ENCODE results near the gene AKT3. TPM values are rescaled to one million over a fixed set of nuclear protein-coding genes. Genes with fewer than 3 reads are reported as not detected.

AKT3 gene
- total and polyA plus RNA-seq, 2 of the 8 experiments (the other 6 are each of a cell fraction or from before 2014, with no cell fraction given), result 6.0 to 36.4 TPM

- FAIRE-seq (peak; percentile 81), DNase-seq (ENCODE audit: low read depth in 1 of 2, low spot score in 2 of 2) (no peak)
- no peak overlapping the region for H2AK5ac ChIP-seq (ENCODE audit: low read depth, low read length)
- H3K27me3 ChIP-seq (replicated peaks in 1 of 4; ENCODE audit: control insufficient read depth in 3 of 4, extremely low read depth in 1 of 4, insufficient read depth in 3 of 4, low read length in 3 of 4), result no peaks in the 10 kb centered on the region
- no peak overlapping the region for H2BK12ac ChIP-seq (ENCODE audit: low read depth, low read length)
- no peak overlapping the region for H4K8ac ChIP-seq (ENCODE audit: extremely low read depth, insufficient read depth, low read length)
- peaks cover 0 to 3% (median 1%) of the 10 kb centered on the region in 4 experiments; a peak in 2 of 8 replicates for H3K36me3 ChIP-seq (ENCODE audit: control insufficient read depth in 2 of 4, insufficient read depth in 4 of 4, low read length in 3 of 4)
- H3K27ac ChIP-seq (ENCODE audit: low read depth, low read length), result peak overlapping the region; percentile 66; the same call in 1 of the 2 replicates
- H3K4ac ChIP-seq (replicated peaks; ENCODE audit: insufficient read length, low read depth, low read length), result no peak overlapping the region
- H3K56ac ChIP-seq (replicated peaks; ENCODE audit: insufficient read length, low read depth, low read length), result no peak overlapping the region
- ChIA-PET CTCF (ENCODE audit: partially characterized antibody) (interaction anchor here (0.6 to 1.8 kb wide), 7 partner anchors 9 to 399 kb away, joined by 3 to 14 read pairs (median 3); no protein-coding TSS in a partner anchor), POLR2A (ENCODE audit: partially characterized antibody) (interaction anchor here (1.1 to 1.2 kb wide), 2 partner anchors 10 to 109 kb away, joined by 3 to 7 read pairs; no protein-coding TSS in a partner anchor)
- H3K4me1 ChIP-seq (replicated peaks in 1 of 4; ENCODE audit: control insufficient read depth in 3 of 4, insufficient read depth in 4 of 4, low read length in 3 of 4), result peaks cover 3 to 22% (median 16%) of the 10 kb centered on the region in 4 experiments; a peak in 6 of 7 replicates
- no peak overlapping the region for H3K14ac ChIP-seq (ENCODE audit: insufficient read length)
- H3K4me3 ChIP-seq (ENCODE audit: extremely low read depth in 1 of 4, insufficient read depth in 2 of 4, low read depth in 3 of 4, low read length in 4 of 4), result peak overlapping the region in 1 of 4 experiments; percentile 19; a peak in 1 of 8 replicates
- H3K23ac ChIP-seq (ENCODE audit: insufficient read length), result no peak overlapping the region
- peak overlapping the region; percentile 18 for H2BK120ac ChIP-seq (replicated peaks; ENCODE audit: low read depth, low read length)
- H2BK15ac ChIP-seq (ENCODE audit: low read length), result no peak overlapping the region
- H3K4me2 ChIP-seq (ENCODE audit: insufficient read depth in 1 of 2, low read depth in 2 of 2, low read length in 2 of 2), result peak overlapping the region; percentile 16 to 37
- H3K79me1 ChIP-seq (ENCODE audit: low read depth, low read length), result no peaks in the 10 kb centered on the region
- WGBS, 2 experiments (ENCODE audit: extremely low coverage in 1 of 2, insufficient coverage in 1 of 2, insufficient read length in 1 of 2, insufficient replicate concordance in 2 of 2, low coverage in 1 of 2, low lambda C conversion rate in 2 of 2, missing lambda C conversion rate in 1 of 2), result 61% methylated on average over 2 of the region's 2 CpGs; no CpG with 5 or more reads in 1 of the 2 experiments
- H4K91ac ChIP-seq (replicated peaks; ENCODE audit: insufficient read length, low read length), result peak overlapping the region; percentile 66
- H2BK20ac ChIP-seq (ENCODE audit: low read length), result 0 out of 2 replicates have a peak overlapping the region, but pooled peaks have one; percentile 10
- H4K5ac ChIP-seq (ENCODE audit: insufficient read length, low read depth, low read length), result no peak overlapping the region
- H3K79me2 ChIP-seq (ENCODE audit: control insufficient read depth in 1 of 2, insufficient read depth in 2 of 2, low read length in 2 of 2), result no peaks in the 10 kb centered on the region; a peak in 1 of 4 replicates
- no peaks in the 10 kb centered on the region for H3K23me2 ChIP-seq (ENCODE audit: low read depth, low read length)
- no peaks in the 10 kb centered on the region for H3K9me3 ChIP-seq (ENCODE audit: insufficient read depth in 2 of 2, low read depth in 1 of 2, low read length in 1 of 2)
- H2AFZ ChIP-seq (ENCODE audit: low read length), result no peak overlapping the region
- H3K18ac ChIP-seq (ENCODE audit: extremely low read depth, low read length), result no peak overlapping the region
- H3K9ac ChIP-seq (replicated peaks in 1 of 4; ENCODE audit: extremely low read depth in 1 of 4, low read depth in 3 of 4, low read length in 3 of 4), result 0 out of 7 replicates have a peak overlapping the region, but pooled peaks of 1 of the 4 experiments have one; percentile 17
- no peak overlapping the region; the same call in 1 of the 2 replicates for H2BK5ac ChIP-seq (ENCODE audit: low read depth, low read length)
- H4K20me1 ChIP-seq (replicated peaks in 1 of 2; ENCODE audit: control insufficient read depth in 1 of 2, insufficient read depth in 2 of 2, low read length in 2 of 2), result no peaks in the 10 kb centered on the region
- no peak for TF ChIP-seq KDM4A (IDR thresholded peaks at IDR 0.05; ENCODE audit: low read depth, low read length, severe bottlenecking)
- TF ChIP-seq SP4 (IDR thresholded peaks at IDR 0.05; ENCODE audit: low read length), result no peak
- no peak for TF ChIP-seq ATF2 (IDR thresholded peaks at IDR 0.05; ENCODE audit: low read length)
- TF ChIP-seq TAF1 (IDR thresholded peaks at IDR 0.05; ENCODE audit: low read depth, low read length), result no peak
- no peak for TF ChIP-seq EZH2 (IDR thresholded peaks at IDR 0.05; ENCODE audit: low read depth, low read length, severe bottlenecking)
- TF ChIP-seq RBBP5 (IDR thresholded peaks at IDR 0.05; ENCODE audit: borderline replicate concordance, low read depth, low read length), result no peak
- 0 out of 2 replicates have a peak, but pooled peaks have one; percentile 39 for TF ChIP-seq POU5F1 (IDR thresholded peaks at IDR 0.05; ENCODE audit: low read depth, low read length)
- no peak for TF ChIP-seq EGR1 (IDR thresholded peaks at IDR 0.05; ENCODE audit: borderline replicate concordance, low read depth, low read length)
- no peak for TF ChIP-seq SIX5 (IDR thresholded peaks at IDR 0.05; ENCODE audit: low read depth, low read length)
- no peak for TF ChIP-seq JUND (IDR thresholded peaks at IDR 0.05; ENCODE audit: low read length)
Measured at GRCh38 chr1:243740255-243740999, 109.6 kb downstream of the AKT3 start.

Data from H1 (cell line).